Cardiac fibroblast (primary cell): ENCODE results near the gene IRAK1.

Experiments used
- DNase-seq, 2 donors: peaks; one replicate each; pipeline versions ENCODE4 v3.0.0 to v3.0.0-alpha.2; 2010; ENCODE audit warnings: low read depth in 2 of 2
- H3K4me3 ChIP-seq, 2 donors: replicated peaks in 1 of 2; 1 replicate in 1 of 2; 2 replicates in 1 of 2; pipeline ENCODE4 v1.5.1; 2011; ENCODE audit warnings: low read depth in 2 of 2, low read length in 2 of 2, mild to moderate bottlenecking in 2 of 2, moderate library complexity in 1 of 2
- CTCF ChIP-seq: IDR thresholded peaks from one replicate; pipeline ENCODE4 v1.5.1; 2011; ENCODE audit warnings: low read depth, mild to moderate bottlenecking, low read length, inconsistent platforms

Gene IRAK1

GRCh38 chrX:154059231-154059630, 39.5 kb upstream of the IRAK1 start:
- H3K4me3 ChIP-seq: no peak overlapping the region
- TF ChIP-seq CTCF: no peak
- DNase-seq: no peak

DNA sequence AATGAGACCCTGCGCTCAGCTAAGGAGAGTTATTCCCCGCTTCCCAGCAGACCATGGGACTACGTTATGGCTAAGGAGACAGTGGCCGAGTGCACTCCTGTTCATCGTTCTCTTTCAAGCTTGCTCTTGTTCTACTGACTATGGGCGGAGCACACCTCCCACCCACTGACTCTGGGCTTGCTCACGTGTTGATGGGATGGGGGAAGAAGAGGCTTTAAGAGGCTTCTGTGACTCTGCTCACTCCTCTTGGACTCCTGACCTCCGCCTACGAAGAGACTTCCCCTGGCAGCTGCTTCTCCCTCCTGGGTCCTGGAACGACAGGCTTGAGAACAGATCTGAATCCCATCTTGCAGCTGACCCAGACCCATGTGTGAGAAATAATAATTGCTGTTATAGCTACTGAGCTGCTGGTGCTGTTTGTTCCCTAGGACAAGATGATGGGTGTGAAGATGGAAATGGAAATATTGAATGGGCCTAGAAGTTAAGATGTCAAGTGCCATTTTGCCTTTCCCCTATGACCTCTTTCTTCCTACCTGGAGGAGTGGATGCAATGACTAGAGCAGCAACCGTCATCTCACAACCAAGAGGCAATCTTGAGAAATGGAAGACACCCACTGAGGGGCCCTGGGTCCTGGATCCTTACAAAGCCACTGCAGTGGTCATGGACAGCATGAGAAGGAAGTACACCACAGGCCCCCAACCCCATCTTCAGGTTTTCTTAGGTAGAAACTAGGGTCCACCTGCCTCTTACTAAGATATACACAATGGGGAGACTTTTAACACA, 38.7 kb upstream of the IRAK1 start:
- no peak for DNase-seq
- H3K4me3 ChIP-seq: no peak overlapping the region
- no peak for TF ChIP-seq CTCF

DNA sequence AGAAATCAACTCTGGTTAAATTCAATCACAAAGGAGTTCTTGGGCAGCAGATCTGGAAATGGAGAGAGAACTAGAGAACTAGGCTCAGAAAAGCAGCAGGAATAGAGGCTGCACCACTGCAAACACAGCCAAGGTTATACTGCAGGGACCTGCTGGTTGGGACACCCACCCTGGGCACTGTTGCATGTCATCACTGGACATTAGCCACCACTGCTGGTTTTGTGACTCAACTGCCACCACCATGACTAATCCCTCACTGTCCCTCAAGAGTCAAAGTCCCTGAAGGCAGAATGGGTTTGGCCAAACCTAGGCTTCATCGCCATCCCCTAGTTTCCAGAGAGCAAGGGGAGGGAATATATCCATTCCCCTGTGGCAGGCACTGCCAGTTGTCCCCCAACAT, 38.1 kb upstream of the IRAK1 start:
- no peak overlapping the region for H3K4me3 ChIP-seq
- no peak for DNase-seq
- TF ChIP-seq CTCF: no peak

DNA sequence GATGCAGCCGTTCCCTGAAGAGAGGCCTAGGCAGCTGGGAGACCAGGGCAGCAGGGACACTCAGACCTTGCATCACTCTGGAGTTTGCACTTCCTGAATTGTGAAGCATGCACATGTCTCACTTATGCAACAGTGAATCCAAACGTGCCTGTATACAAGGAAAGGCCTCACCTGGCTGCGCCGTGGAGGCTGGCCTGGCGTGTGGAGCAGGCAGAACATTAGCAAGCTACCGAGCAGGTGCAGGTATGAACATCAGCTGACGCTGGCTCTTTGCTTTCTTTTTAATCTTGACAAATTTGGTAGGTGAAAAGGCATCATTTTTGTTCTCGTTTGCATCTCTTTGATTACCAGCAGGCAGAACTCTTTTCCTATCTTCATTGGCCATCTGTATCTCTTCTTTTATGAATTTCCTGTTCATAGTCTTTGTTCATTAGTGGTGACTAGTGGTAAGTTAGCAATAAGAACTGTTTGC, 37.1 kb upstream of the IRAK1 start:
- no peak for TF ChIP-seq CTCF
- H3K4me3 ChIP-seq: no peak overlapping the region
- DNase-seq: peak in 1 of 2 donors; percentile 34

DNA sequence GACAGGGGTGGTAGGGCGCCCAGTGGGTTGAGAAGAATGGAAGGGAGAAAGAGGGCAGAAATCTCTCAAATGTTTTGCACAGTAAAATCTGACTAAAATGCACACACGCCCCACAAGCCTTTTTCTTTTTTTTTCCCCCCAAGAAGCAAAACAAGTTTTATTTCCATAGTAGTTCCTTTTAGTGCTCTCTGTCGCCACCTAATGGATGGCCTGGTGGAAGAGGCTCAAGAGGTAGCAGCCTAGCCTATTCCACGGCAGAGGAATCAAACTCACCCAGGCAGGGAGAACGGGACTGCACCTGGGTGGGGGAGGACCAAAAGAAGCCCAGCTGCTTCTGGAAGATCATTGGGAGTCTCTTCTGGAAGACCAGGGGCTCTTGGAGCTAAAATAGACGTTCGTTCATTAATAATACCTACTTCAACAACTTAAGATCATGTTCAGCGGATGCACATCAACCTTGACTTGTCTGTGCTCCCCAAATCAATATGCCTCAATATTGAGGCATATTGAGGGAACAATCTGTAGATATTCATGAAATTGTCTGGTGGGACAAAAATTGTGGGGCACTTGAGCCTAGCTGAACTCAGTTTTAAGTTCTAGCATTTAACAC, 31.6 kb upstream of the IRAK1 start:
- TF ChIP-seq CTCF: peak; percentile 74
- H3K4me3 ChIP-seq: no peak overlapping the region
- DNase-seq: peak; percentile 71 to 77

DNA sequence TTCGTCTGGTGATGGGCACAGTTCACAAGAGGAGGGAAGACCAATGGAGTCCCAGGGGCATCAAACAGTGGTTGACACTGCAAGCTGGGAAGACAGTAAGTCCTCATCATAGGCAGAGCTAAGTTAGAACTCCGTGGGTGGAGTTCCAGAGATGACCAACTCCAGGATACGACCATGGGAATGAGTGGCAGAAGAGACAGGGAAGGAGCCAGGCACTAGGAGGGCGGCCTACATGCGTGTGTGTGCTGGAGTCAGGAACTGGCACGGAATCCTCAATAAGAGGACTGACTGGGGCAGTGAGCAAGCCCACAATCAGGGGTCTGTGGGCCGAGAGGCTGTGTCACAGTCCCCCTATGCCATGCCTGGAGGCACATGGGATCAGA, 30.4 kb upstream of the IRAK1 start:
- DNase-seq: no peak
- no peak overlapping the region for H3K4me3 ChIP-seq
- TF ChIP-seq CTCF: no peak
